Naive thymus-derived CD4-positive, alpha-beta T cell (primary cell): ENCODE results near the gene RPS3A. TPM values are rescaled to one million over a fixed set of nuclear protein-coding genes. Genes with fewer than 3 reads are reported as not detected.

ENCODE experiments used
- ATAC-seq: fragments of 150-1000 bp; cut with Tn5 transposase; 2 replicates; pipeline ENCODE4 v1.10.0; 2021; ENCODE audit warnings: mild to moderate bottlenecking, moderate library complexity
- CTCF ChIA-PET: fragments of 350-600 bp; sonication (Branson Sonifier 250); formaldehyde crosslinking; loops from one replicate; lab custom pipeline; 2021; ENCODE audit warnings: antibody characterized with exemption; lab: Charles Lee
- POLR2A ChIA-PET: fragments of 350-600 bp; sonication (Branson Sonifier 250); formaldehyde crosslinking; loops from one replicate; lab custom pipeline; 2021; ENCODE audit warnings: antibody characterized with exemption, inconsistent platforms; lab: Charles Lee
- DNase-seq, 9 donors: peaks; one replicate each; pipeline versions ENCODE4 v3.0.0 to v3.0.0-alpha.2; 2020 to 2022; ENCODE audit warnings: mixed read lengths in 1 of 9
- H3K27ac ChIP-seq: one replicate; pipeline ENCODE4 v1.7.0; 2013; ENCODE audit warnings: mild to moderate bottlenecking, low read depth, low read length, moderate library complexity
- H3K27me3 ChIP-seq, 2 donors: one replicate each; pipeline ENCODE4 v1.7.0; 2013; ENCODE audit warnings: low read length in 2 of 2, mild to moderate bottlenecking in 2 of 2, moderate library complexity in 2 of 2; ENCODE audit not compliant: control insufficient read depth in 2 of 2, insufficient read depth in 2 of 2
- H3K36me3 ChIP-seq, 3 experiments: 1 replicate in 2 of 3; 2 replicates in 1 of 3; pipeline ENCODE4 v1.7.0; 2013; ENCODE audit warnings: low read length in 3 of 3, mild to moderate bottlenecking in 3 of 3, moderate library complexity in 1 of 3; ENCODE audit not compliant: insufficient read depth in 3 of 3, control insufficient read depth in 2 of 3
- H3K4me1 ChIP-seq, 2 donors: one replicate each; pipeline ENCODE4 v1.7.0; 2013; ENCODE audit warnings: low read length in 2 of 2, mild to moderate bottlenecking in 2 of 2, moderate library complexity in 1 of 2; ENCODE audit not compliant: control insufficient read depth in 2 of 2, insufficient read depth in 2 of 2
- H3K4me3 ChIP-seq: 2 replicates; pipeline ENCODE4 v1.7.0; 2013; ENCODE audit warnings: mild to moderate bottlenecking, low read length
- H3K9me3 ChIP-seq, 3 experiments: 1 replicate in 2 of 3; 2 replicates in 1 of 3; pipeline ENCODE4 v1.7.0; 2013; ENCODE audit warnings: low read length in 3 of 3; ENCODE audit not compliant: control insufficient read depth in 2 of 3
- H3K27ac Mint-ChIP-seq, 9 donors: one replicate each; pipeline ENCODE4 v1.8.0; 2020 to 2022; ENCODE audit warnings: mixed read lengths in 9 of 9, mild to moderate bottlenecking in 8 of 9, moderate library complexity in 5 of 9, inconsistent platforms in 2 of 9
- H3K27me3 Mint-ChIP-seq, 5 donors: one replicate each; pipeline ENCODE4 v1.8.0; 2021 to 2022; ENCODE audit warnings: mixed read lengths in 5 of 5, mild to moderate bottlenecking in 1 of 5
- H3K36me3 Mint-ChIP-seq, 5 donors: one replicate each; pipeline ENCODE4 v1.8.0; 2020 to 2022; ENCODE audit warnings: mixed read lengths in 5 of 5, mild to moderate bottlenecking in 3 of 5, inconsistent platforms in 1 of 5
- H3K4me1 Mint-ChIP-seq, 7 donors: one replicate each; pipeline ENCODE4 v1.8.0; 2020 to 2022; ENCODE audit warnings: mixed read lengths in 7 of 7, mild to moderate bottlenecking in 3 of 7, inconsistent platforms in 1 of 7
- H3K4me3 Mint-ChIP-seq, 10 donors: one replicate each; pipeline ENCODE4 v1.8.0; 2020 to 2022; ENCODE audit warnings: mild to moderate bottlenecking in 10 of 10, mixed read lengths in 10 of 10, moderate library complexity in 6 of 10, inconsistent platforms in 2 of 10
- H3K9me3 Mint-ChIP-seq, 11 donors: one replicate each; pipeline ENCODE4 v1.8.0; 2020 to 2022; ENCODE audit warnings: mixed read lengths in 11 of 11, mild to moderate bottlenecking in 4 of 11, inconsistent platforms in 1 of 11, moderate library complexity in 1 of 11
- intact Hi-C, 2 donors: fragments of 100-400 bp; cut with micrococcal nuclease; formaldehyde crosslinking; loops; one replicate each; pipeline ENCODE4 v1.15.1; 2023
- polyA plus RNA-seq, 2 donors: library from polyadenylated mRNA; unstranded; fragments of 300-500 nt; fragmentation: Illumina TruSeq; gene quantifications; one replicate each; pipeline ENCODE4 v1.2.3, GENCODE V29; 2021
- total RNA-seq, 6 experiments: library from RNA in 5 of 6; stranded (reverse) in 5 of 6; gene quantifications; 1 replicate in 5 of 6; 2 replicates in 1 of 6; pipeline ENCODE4 v1.2.3 and lab custom pipeline; 2021 to 2026

The RPS3A gene
- total and polyA plus RNA-seq, 7 experiments from 2014 or later, result 1,723 to 6,596 (median 4,368) TPM

DNA sequence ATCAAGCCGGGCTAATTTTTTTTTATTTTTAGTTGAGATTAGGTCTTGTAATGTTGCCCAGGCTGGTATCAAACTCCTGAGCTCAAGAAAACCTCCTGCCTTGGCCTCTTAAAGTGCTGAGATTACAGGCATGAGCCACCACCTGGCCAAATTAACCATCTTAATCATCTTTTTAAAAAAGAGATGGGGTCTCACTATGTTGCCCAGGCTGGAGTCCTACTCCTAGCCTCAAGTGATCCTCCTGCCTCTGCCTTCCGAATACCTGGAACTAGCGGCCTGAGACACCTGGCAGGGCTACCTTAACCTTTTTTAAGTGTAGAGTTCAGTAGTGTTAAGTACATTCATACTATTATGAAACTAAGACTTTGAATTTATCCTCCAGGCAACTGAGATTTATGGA lies 1.7 kb upstream of the RPS3A start:
- ChIA-PET POLR2A (interaction anchor here (0.7 kb wide), 2 partner anchors 22 to 1265 kb away, joined by 3 read pairs; no protein-coding TSS in a partner anchor), CTCF (no interaction called here)
- H3K4me1 Mint-ChIP-seq, result peaks cover 24 to 39% (median 25%) of the 10 kb centered on the region in 7 donors
- Histone ChIP-seq H3K9me3 (no peaks in the 10 kb centered on the region), H3K4me3 (no peak overlapping the region), H3K36me3 (peaks cover 9 to 15% (median 13%) of the 10 kb centered on the region in 3 experiments), H3K27me3 (no peaks in the 10 kb centered on the region), H3K27ac (no peak overlapping the region), H3K4me1 (peaks cover 14 to 18% of the 10 kb centered on the region in 2 donors)
- DNase-seq (no peak), ATAC-seq (no peak)
- peak overlapping the region; percentile 97 to 99 (median 98) for H3K27ac Mint-ChIP-seq
- intact Hi-C loops, result loop anchor here (1.0 to 5.0 kb wide), 4 partner anchors 65 to 1005 kb away; no protein-coding TSS in a partner anchor
- H3K36me3 Mint-ChIP-seq, result peaks cover 8 to 27% (median 23%) of the 10 kb centered on the region in 5 donors
- peaks cover 0 to 4% (median 0%) of the 10 kb centered on the region in 5 donors for H3K27me3 Mint-ChIP-seq
- peak overlapping the region in 9 of 10 donors; percentile 33 to 99 (median 95) for H3K4me3 Mint-ChIP-seq
- peaks cover 0 to 6% (median 0%) of the 10 kb centered on the region in 11 donors for H3K9me3 Mint-ChIP-seq

DNA sequence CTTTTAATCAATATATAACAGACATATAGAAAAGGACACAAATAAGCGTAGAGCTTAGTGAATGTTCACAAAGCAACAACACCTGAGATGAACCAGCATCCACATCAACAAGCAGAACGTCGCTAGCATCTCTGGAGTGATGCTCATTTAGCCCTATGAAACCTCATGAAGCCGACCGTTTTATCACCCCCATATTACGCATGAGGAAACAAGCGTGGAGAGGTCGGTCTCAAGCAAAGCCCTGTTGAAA lies 524 bp upstream of the RPS3A start:
- peak overlapping the region; percentile 78 for H3K27ac ChIP-seq
- Mint-ChIP-seq H3K36me3 (peaks cover 8 to 33% (median 23%) of the 10 kb centered on the region in 5 donors), H3K27me3 (peaks cover 0 to 4% (median 0%) of the 10 kb centered on the region in 5 donors), H3K4me3 (peak overlapping the region; percentile 89 to 99 (median 96)), H3K27ac (peak overlapping the region; percentile 97 to 99 (median 98)), H3K4me1 (peaks cover 24 to 42% (median 28%) of the 10 kb centered on the region in 7 donors), H3K9me3 (peaks cover 0 to 6% (median 0%) of the 10 kb centered on the region in 11 donors)
- intact Hi-C loops, result loop anchor here (1.0 to 5.0 kb wide), 10 partner anchors 67 to 1680 kb away; partner anchors contain the start of genes ARFIP1 (in 2 of the 2), FBXW7 (in 2 of the 2), LRBA (in 2 of the 2) and TIGD4 (in 2 of the 2)
- DNase-seq (no peak), ATAC-seq (no peak)
- H3K4me3 ChIP-seq, result peak overlapping the region; percentile 59
- H3K27me3 ChIP-seq, result no peaks in the 10 kb centered on the region
- H3K4me1 ChIP-seq, result peaks cover 14 to 18% of the 10 kb centered on the region in 2 donors
- POLR2A ChIA-PET, result interaction anchor here (1.0 to 3.1 kb wide), 4 partner anchors 13 to 1580 kb away, joined by 3 to 36 read pairs (median 4); partner anchors contain the start of genes LRBA and TMEM154
- no peaks in the 10 kb centered on the region for H3K9me3 ChIP-seq
- CTCF ChIA-PET, result interaction anchor here (1.1 to 1.5 kb wide), 2 partner anchors 10 to 1682 kb away, joined by 3 to 4 read pairs; no protein-coding TSS in a partner anchor
- peaks cover 9 to 26% (median 23%) of the 10 kb centered on the region in 3 experiments for H3K36me3 ChIP-seq

DNA sequence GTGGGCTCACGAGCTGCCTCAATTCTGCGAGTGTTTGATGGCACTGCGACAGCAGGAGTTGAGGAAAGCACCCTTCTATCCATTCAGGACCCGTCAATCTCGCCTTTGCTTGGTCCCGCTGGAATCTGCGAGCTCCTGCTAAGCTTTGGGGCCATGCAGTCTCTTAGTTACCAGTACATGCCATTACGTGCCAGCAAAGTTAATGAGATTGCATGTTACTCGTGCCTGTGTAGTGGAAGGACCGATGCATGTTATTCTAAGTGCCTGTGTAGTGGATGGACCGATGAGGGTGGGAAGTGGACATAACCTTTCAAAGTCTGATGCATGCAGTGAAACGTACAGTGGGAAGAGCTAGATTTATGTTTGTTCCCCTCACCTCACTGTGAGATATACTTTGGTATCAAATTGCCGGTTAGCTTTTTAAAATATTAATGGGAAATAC lies 569 bp downstream of the RPS3A start:
- H3K36me3 Mint-ChIP-seq, result peaks cover 8 to 36% (median 27%) of the 10 kb centered on the region in 5 donors
- H3K4me3 Mint-ChIP-seq, result peak overlapping the region; percentile 89 to 99 (median 96)
- peaks cover 0 to 4% (median 0%) of the 10 kb centered on the region in 5 donors for H3K27me3 Mint-ChIP-seq
- Histone ChIP-seq H3K9me3 (no peaks in the 10 kb centered on the region), H3K27me3 (no peaks in the 10 kb centered on the region), H3K36me3 (peaks cover 9 to 34% (median 32%) of the 10 kb centered on the region in 3 experiments), H3K4me3 (peak overlapping the region; percentile 96), H3K27ac (peak overlapping the region; percentile 89), H3K4me1 (peaks cover 14 to 18% of the 10 kb centered on the region in 2 donors)
- peaks cover 26 to 46% (median 28%) of the 10 kb centered on the region in 7 donors for H3K4me1 Mint-ChIP-seq
- ChIA-PET CTCF (interaction anchor here (0.7 to 1.5 kb wide), 2 partner anchors 9 to 10 kb away, joined by 4 read pairs; no protein-coding TSS in a partner anchor), POLR2A (interaction anchor here (0.6 to 3.1 kb wide), 9 partner anchors 8 to 1436 kb away, joined by 3 to 36 read pairs (median 3); partner anchors contain the start of genes FBXW7 and LRBA)
- H3K9me3 Mint-ChIP-seq, result peaks cover 0 to 6% (median 0%) of the 10 kb centered on the region in 11 donors
- intact Hi-C loops, result loop anchor here (1.0 to 10.0 kb wide), 10 partner anchors 68 to 1679 kb away; partner anchors contain the start of genes ARFIP1 (in 2 of the 2), FBXW7 (in 2 of the 2), LRBA (in 2 of the 2) and TIGD4 (in 2 of the 2)
- H3K27ac Mint-ChIP-seq, result peak overlapping the region; percentile 97 to 99 (median 98)
- DNase-seq (no peak), ATAC-seq (no peak)

DNA sequence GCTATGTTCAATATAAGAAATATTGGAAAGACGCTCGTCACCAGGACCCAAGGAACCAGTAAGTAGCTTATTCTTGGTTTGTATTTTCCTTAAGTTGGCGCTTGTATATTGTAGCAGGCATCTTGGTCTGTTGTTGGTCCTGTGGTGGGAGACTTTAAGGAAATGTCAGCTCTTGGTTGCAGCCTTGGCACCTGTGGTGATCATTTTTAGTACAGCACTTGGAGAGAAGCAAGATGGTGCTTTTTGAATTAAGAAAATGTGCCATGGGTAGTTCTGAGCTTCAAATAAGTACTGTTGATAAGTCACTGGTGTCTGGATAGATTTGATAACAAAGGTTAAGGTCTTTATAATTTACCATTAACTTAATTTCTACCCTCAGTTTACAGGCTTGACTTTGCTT lies 1.1 kb downstream of the RPS3A start:
- no peak for ATAC-seq
- Histone ChIP-seq H3K36me3 (peaks cover 9 to 38% (median 32%) of the 10 kb centered on the region in 3 experiments), H3K4me3 (peak overlapping the region; percentile 96), H3K9me3 (no peaks in the 10 kb centered on the region), H3K4me1 (peaks cover 14 to 18% of the 10 kb centered on the region in 2 donors), H3K27me3 (no peaks in the 10 kb centered on the region), H3K27ac (peak overlapping the region; percentile 89)
- ChIA-PET CTCF (interaction anchor here (0.7 kb wide), 1 partner anchor 9 kb away, joined by 4 read pairs; no protein-coding TSS in a partner anchor), POLR2A (interaction anchor here (0.6 to 3.1 kb wide), 8 partner anchors 8 to 1435 kb away, joined by 3 to 36 read pairs (median 4); partner anchors contain the start of genes FBXW7 and LRBA)
- DNase-seq, result no peak
- Mint-ChIP-seq H3K4me1 (peaks cover 26 to 42% (median 28%) of the 10 kb centered on the region in 7 donors), H3K9me3 (peaks cover 0 to 6% (median 0%) of the 10 kb centered on the region in 11 donors), H3K36me3 (peaks cover 8 to 36% (median 27%) of the 10 kb centered on the region in 5 donors), H3K4me3 (peak overlapping the region; percentile 89 to 99 (median 96)), H3K27ac (peak overlapping the region; percentile 97 to 99 (median 98)), H3K27me3 (peaks cover 0 to 4% (median 0%) of the 10 kb centered on the region in 5 donors)
- intact Hi-C loops, result loop anchor here in 1 of 2 donors (10.0 kb wide), 1 partner anchor 914 kb away; no protein-coding TSS in a partner anchor

DNA sequence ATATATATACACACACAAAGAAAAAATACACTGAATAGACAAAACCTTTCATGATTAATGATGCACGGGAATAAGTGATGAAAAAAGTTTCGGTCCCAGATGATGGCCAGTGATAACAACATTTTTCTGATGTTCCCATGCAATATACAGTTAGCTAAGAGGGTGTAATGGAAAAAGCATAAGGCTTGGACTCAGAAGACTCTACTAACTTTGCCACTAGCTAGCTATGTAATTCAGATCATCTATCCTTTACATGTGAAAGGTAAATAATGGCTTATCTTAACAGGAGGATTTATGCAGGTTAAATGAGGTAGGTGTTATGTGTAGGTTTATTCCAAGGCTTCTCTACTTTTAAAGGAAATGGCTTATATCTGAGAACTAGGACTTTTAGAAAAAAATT lies 4.3 kb downstream of the RPS3A start:
- H3K9me3 Mint-ChIP-seq, result peaks cover 0 to 6% (median 0%) of the 10 kb centered on the region in 11 donors
- DNase-seq (no peak), ATAC-seq (no peak)
- peak overlapping the region in 1 of 9 donors; percentile 80 for H3K27ac Mint-ChIP-seq
- Histone ChIP-seq H3K9me3 (no peaks in the 10 kb centered on the region), H3K4me3 (no peak overlapping the region), H3K4me1 (peaks cover 14 to 18% of the 10 kb centered on the region in 2 donors), H3K36me3 (peaks cover 9 to 66% (median 37%) of the 10 kb centered on the region in 3 experiments), H3K27me3 (no peaks in the 10 kb centered on the region), H3K27ac (no peak overlapping the region)
- H3K27me3 Mint-ChIP-seq, result peaks cover 0 to 4% (median 0%) of the 10 kb centered on the region in 5 donors
- no peak overlapping the region for H3K4me3 Mint-ChIP-seq
- peaks cover 8 to 50% (median 37%) of the 10 kb centered on the region in 5 donors for H3K36me3 Mint-ChIP-seq
- intact Hi-C loops, result loop anchor here in 1 of 2 donors (10.0 kb wide), 1 partner anchor 911 kb away; no protein-coding TSS in a partner anchor
- H3K4me1 Mint-ChIP-seq, result peaks cover 26 to 39% (median 34%) of the 10 kb centered on the region in 7 donors
- POLR2A ChIA-PET, result no interaction called here
- CTCF ChIA-PET, result no interaction called here

DNA sequence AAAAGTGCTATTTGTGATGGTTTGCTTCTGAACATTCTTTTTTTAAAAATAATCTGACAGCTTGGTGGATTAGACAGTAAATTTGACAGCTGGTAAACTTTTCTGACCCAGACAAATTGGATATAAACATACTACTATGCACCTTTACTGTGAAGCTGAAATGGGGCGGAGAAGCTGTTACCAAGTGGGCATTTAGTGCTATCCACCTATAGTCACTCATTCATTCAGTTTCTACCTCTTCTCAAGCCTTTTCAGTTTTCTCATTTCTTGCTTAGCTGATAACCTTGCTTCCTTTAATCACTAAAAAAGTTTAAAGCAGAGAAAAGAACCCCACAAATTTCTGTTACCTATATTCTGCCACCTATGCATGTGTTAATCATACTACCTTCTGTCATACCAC lies 5.2 kb downstream of the RPS3A start:
- intact Hi-C loops, result loop anchor here in 1 of 2 donors (10.0 kb wide), 1 partner anchor 910 kb away; no protein-coding TSS in a partner anchor
- Mint-ChIP-seq H3K27ac (peak overlapping the region in 2 of 9 donors; percentile 65 to 80), H3K27me3 (no peaks in the 10 kb centered on the region), H3K36me3 (peaks cover 8 to 49% (median 37%) of the 10 kb centered on the region in 5 donors), H3K9me3 (no peaks in the 10 kb centered on the region), H3K4me3 (no peak overlapping the region), H3K4me1 (peaks cover 26 to 39% (median 33%) of the 10 kb centered on the region in 7 donors)
- DNase-seq (no peak), ATAC-seq (no peak)
- ChIA-PET CTCF (no interaction called here), POLR2A (interaction anchor here (0.6 kb wide), 1 partner anchor 1109 kb away, joined by 4 read pairs; no protein-coding TSS in a partner anchor)
- H3K9me3 ChIP-seq, result no peaks in the 10 kb centered on the region
- no peak overlapping the region for H3K4me3 ChIP-seq
- peaks cover 9 to 66% (median 37%) of the 10 kb centered on the region in 3 experiments for H3K36me3 ChIP-seq
- no peak overlapping the region for H3K27ac ChIP-seq
- H3K27me3 ChIP-seq, result no peaks in the 10 kb centered on the region
- peaks cover 14 to 18% of the 10 kb centered on the region in 2 donors for H3K4me1 ChIP-seq
